ENCODE measurements around the gene CD55.

CD55 gene

DNA sequence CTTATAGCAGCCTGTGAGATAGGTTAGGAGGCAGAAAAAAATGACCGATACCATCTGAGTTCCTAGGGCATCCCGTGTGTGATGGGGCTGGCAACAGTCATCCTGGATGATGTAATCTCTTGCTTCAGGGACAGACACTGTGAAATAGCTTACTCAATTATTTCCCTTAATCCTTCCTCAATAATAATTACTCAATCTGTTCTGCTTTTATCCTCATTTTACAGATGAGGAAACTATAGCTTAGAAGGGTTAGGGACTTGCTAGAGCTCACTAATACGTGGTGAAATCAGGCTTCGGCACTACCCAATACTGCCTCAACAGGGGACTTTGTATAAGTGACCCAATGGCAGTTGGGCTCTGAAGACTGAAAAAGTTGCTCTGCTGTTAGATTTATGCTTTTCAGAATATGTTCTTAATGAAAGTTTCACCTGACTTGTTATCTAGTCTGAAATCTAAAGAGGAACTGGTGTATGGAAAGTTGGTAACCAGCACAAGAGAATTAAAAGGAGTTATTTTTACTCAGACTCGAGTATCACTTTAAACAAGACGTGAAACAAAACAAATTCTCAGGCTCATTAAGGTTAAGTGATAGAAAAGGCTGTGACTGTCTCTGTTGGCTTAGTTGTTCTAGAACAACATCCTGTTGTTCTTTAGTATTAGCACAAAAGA, 14.4 kb downstream of the CD55 start:
- TF ChIP-seq, protein P1, sequence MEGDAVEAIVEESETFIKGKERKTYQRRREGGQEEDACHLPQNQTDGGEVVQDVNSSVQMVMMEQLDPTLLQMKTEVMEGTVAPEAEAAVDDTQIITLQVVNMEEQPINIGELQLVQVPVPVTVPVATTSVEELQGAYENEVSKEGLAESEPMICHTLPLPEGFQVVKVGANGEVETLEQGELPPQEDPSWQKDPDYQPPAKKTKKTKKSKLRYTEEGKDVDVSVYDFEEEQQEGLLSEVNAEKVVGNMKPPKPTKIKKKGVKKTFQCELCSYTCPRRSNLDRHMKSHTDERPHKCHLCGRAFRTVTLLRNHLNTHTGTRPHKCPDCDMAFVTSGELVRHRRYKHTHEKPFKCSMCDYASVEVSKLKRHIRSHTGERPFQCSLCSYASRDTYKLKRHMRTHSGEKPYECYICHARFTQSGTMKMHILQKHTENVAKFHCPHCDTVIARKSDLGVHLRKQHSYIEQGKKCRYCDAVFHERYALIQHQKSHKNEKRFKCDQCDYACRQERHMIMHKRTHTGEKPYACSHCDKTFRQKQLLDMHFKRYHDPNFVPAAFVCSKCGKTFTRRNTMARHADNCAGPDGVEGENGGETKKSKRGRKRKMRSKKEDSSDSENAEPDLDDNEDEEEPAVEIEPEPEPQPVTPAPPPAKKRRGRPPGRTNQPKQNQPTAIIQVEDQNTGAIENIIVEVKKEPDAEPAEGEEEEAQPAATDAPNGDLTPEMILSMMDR (IDR thresholded peaks at IDR 0.05; ENCODE audit: control extremely low read depth, extremely low read depth, low read depth, missing control alignments), result peak; percentile 12
- peak; percentile 27 for DNase-seq (ENCODE audit: extremely low spot score)
- POLR2A ChIA-PET, result interaction anchor here (1.0 to 2.9 kb wide), 4 partner anchors 12 to 120 kb away, joined by 3 to 33 read pairs (median 4); partner anchors contain the start of genes CD55 and CR2
- CTCF ChIA-PET, result interaction anchor here (0.6 to 3.3 kb wide), 11 partner anchors 8 to 423 kb away, joined by 3 to 21 read pairs (median 3); partner anchors contain the start of genes CD55 and CR1

DNA sequence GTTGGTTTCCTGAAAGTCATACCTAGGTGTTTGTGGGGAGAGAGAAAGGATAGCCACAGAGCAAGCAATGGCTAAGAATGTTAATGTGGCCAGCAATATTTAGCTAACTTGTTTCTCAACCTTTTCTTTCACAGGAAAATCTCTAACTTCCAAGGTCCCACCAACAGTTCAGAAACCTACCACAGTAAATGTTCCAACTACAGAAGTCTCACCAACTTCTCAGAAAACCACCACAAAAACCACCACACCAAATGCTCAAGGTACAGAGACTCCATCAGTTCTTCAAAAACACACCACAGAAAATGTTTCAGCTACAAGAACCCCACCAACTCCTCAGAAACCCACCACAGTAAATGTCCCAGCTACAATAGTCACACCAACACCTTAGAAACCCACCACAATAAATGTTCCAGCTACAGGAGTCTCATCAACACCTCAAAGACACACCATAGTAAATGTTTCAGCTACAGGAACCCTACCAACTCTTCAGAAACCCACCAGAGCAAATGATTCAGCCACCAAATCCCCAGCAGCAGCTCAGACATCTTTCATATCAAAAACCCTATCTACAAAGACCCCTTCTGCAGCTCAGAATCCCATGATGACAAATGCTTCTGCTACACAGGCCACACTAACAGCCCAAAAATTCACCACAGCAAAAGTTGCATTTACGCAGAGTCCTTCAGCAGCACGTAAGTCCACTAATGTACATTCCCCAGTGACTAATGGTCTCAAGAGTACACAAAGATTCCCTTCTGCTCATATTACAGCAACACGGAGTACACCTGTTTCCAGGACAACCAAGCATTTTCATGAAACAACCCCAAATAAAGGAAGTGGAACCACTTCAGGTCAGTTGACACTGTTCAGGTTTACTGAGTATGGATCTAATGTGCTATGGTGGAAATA, 15.3 kb downstream of the CD55 start:
- CTCF ChIA-PET, result interaction anchor here (1.0 to 3.3 kb wide), 8 partner anchors 7 to 424 kb away, joined by 3 to 21 read pairs (median 6); partner anchors contain the start of genes CD55 and CR1
- peak; percentile 41 for DNase-seq (ENCODE audit: extremely low spot score)
- TF ChIP-seq, protein P1 (IDR thresholded peaks at IDR 0.05; ENCODE audit: control extremely low read depth, extremely low read depth, low read depth, missing control alignments), result no peak
- POLR2A ChIA-PET, result interaction anchor here (1.0 to 2.9 kb wide), 3 partner anchors 11 to 119 kb away, joined by 3 to 33 read pairs (median 3); partner anchors contain the start of gene CD55

DNA sequence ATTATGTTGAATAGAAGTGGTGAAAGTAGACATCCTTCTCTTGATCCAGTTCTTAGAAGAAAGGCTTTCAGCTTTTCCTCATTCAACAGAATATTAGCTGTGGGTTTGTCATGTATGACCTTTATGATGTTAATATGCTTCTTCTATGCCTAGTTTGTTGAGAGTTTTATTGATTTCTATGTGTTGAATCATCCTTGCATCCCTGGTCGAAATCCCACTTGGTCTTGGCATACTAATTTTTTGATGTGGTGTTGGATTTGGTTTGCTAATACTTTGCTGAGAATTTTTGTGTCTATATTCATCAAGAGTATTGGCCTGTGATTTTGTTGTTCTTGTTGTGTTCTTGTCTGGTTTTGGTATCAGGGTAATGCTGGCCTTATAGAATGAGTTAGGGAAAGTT, 20.9 kb downstream of the CD55 start:
- CTCF ChIA-PET, result interaction anchor here (1.0 to 1.4 kb wide), 2 partner anchors 7 to 21 kb away, joined by 3 read pairs; partner anchors contain the start of gene CD55
- POLR2A ChIA-PET, result no interaction called here

GRCh38 chr1:207343675-207344074, 22.2 kb downstream of the CD55 start:
- DNase-seq (ENCODE audit: extremely low spot score), result no peak
- POLR2A ChIA-PET, result no interaction called here
- TF ChIP-seq, protein P1 (IDR thresholded peaks at IDR 0.05; ENCODE audit: control extremely low read depth, extremely low read depth, low read depth, missing control alignments), result no peak
- CTCF ChIA-PET, result interaction anchor here (0.9 to 1.8 kb wide), 3 partner anchors 8 to 81 kb away, joined by 3 to 9 read pairs (median 3); no protein-coding TSS in a partner anchor

More for the DNA sequence above, 20.9 kb downstream of the CD55 start:
- DNase-seq (ENCODE audit: extremely low spot score), result no peak
- TF ChIP-seq, protein P1 (IDR thresholded peaks at IDR 0.05; ENCODE audit: control extremely low read depth, extremely low read depth, low read depth, missing control alignments), result no peak

DNA sequence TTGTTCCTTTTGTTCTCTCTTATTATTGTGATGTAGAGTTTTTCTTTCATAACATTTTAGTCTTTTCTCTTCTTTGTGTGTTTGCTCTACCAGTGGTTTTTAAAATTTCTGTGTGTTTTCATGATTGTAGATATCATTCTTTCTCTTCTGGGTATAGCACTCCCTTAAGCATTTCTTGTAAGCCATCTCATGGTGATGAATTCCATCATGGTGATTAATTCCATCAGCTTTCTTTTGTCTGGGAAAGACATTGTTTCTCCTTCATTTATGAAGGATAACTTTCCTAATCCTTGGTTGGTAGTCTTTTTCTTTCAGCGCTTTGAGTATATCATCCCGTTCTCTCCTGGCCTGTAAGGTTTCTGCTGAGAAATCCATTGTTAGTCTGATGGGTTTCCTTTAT, 22.7 kb downstream of the CD55 start:
- no peak for DNase-seq (ENCODE audit: extremely low spot score)
- TF ChIP-seq, protein P1 (IDR thresholded peaks at IDR 0.05; ENCODE audit: control extremely low read depth, extremely low read depth, low read depth, missing control alignments), result no peak
- ChIA-PET POLR2A (no interaction called here), CTCF (interaction anchor here (0.9 to 1.8 kb wide), 3 partner anchors 9 to 80 kb away, joined by 3 to 9 read pairs (median 3); no protein-coding TSS in a partner anchor)
